K562 (cell line): Measurements from ENCODE around the gene LAMA1. TPM values are rescaled to one million over a fixed set of nuclear protein-coding genes. Genes with fewer than 3 reads are reported as not detected.

Source experiments
- BCOR ChIP-seq: fragments of 450-650 bp; IDR thresholded peaks from 2 replicates; pipeline ENCODE4 v1.6.1; 2016
- E2F1 ChIP-seq: sonication (generic); formaldehyde crosslinking; IDR thresholded peaks from 2 replicates; pipeline ENCODE4 v1.8.1; 2023; ENCODE audit warnings: mild to moderate bottlenecking, missing genetic modification reagents, moderate library complexity
- PHF8 ChIP-seq: fragments of 200-600 bp; sonication (generic); IDR thresholded peaks from 2 replicates; pipeline ENCODE4 v1.6.1; 2012; ENCODE audit warnings: mixed run types, mild to moderate bottlenecking, inconsistent platforms, low read length, moderate library complexity, borderline replicate concordance
- ZBTB40 ChIP-seq, 2 experiments: fragments of 450-650 bp in 1 of 2; sonication (generic) in 1 of 2; formaldehyde crosslinking in 1 of 2; IDR thresholded peaks; 2 replicates each; pipeline versions ENCODE4 v1.7.1 to v1.9.0; 2016 to 2022; ENCODE audit warnings: inconsistent platforms in 1 of 2, mild to moderate bottlenecking in 1 of 2, missing genetic modification reagents in 1 of 2
- ZNF444 ChIP-seq: fragments of 250-450 bp; sonication (Bioruptor Pico); IDR thresholded peaks from 2 replicates; pipeline ENCODE4 v1.4.0; 2020; ENCODE audit warnings: mild to moderate bottlenecking, moderate library complexity
- polyA plus RNA-seq, 8 experiments: library from polyadenylated mRNA; depleted of rRNA in 4 of 8; stranded (reverse) in 5 of 8; unstranded in 3 of 8; fragments of >200 nt; fragmentation: Nextera tagmentation in 2 of 8; fragmentation: Illumina TruSeq in 1 of 8; extraction: Ambion mirVana in 2 of 8; extraction: Trizol in 1 of 8; gene quantifications; 2 replicates each; pipeline versions ENCODE4 v1.2.1 to v1.2.3, GENCODE V29; 2011 to 2014; ENCODE audit warnings: inconsistent platforms in 1 of 8, missing spikeins in 1 of 8
- total RNA-seq, 7 experiments: library from RNA; depleted of rRNA in 6 of 7; stranded (reverse); fragments of >200 nt in 6 of 7; fragmentation: Illumina TruSeq in 2 of 7; extraction: Trizol in 2 of 7; gene quantifications; 2 replicates each; pipeline versions ENCODE4 v1.2.1 to v1.2.3, GENCODE V29; 2011 to 2021; ENCODE audit warnings: low replicate concordance in 1 of 7

The LAMA1 gene
- total and polyA plus RNA-seq, 9 of the 15 experiments (the other 6 are each of a cell fraction or from before 2014, with no cell fraction given): 0.04 TPM; not detected in 8

- no peak for TF ChIP-seq ZBTB40 (IDR thresholded peaks at IDR 0.05)
- TF ChIP-seq ZBTB40 (CRISPR knock-in tag; IDR thresholded peaks at IDR 0.05): no peak
- TF ChIP-seq ZNF444 (CRISPR knock-in tag): no peak
- TF ChIP-seq PHF8: no peak
- TF ChIP-seq BCOR: no peak
- no peak for TF ChIP-seq E2F1 (CRISPR knock-in tag)
Observed at GRCh38 chr18:7102131-7102530, 15.5 kb downstream of the LAMA1 start (continued).
